ENCODE data around the gene ITPR3. TPM values are rescaled to one million over a fixed set of nuclear protein-coding genes. Genes with fewer than 3 reads are reported as not detected.

Gene ITPR3
- total RNA-seq, 3 donors from 2014 or later (not counting 1 experiment from before 2014, with no cell fraction given) = 45.5 to 66.7 (median 46.0) TPM

DNA sequence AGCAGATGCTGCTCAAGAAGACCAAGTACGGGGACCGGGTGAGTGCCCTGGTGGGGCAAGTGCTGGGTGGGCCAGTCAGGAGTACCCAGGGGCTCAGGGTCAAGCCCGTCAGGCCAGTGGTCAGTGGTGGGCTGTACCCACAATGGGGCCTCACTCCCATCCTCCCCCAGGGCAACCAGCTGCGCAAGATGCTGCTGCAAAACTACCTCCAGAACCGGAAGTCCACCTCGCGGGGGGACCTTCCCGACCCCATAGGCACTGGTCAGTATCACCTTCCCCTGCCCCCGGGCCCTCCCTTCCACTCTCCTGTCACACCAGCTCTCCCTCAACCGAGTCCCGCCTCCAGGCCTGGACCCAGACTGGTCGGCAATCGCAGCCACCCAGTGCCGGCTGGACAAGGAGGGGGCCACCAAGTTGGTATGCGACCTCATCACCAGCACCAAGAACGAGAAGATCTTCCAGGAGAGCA, 63.3 kb downstream of the ITPR3 start:
- 98% methylated on average over 16 of the region's 16 CpGs for WGBS (ENCODE audit: insufficient coverage)
- Histone ChIP-seq H3K4me3 (ENCODE audit: low read length) (no peak overlapping the region), H3K9me3 (ENCODE audit: control insufficient read depth, insufficient read depth, low read length) (no peaks in the 10 kb centered on the region), H3K36me3 (ENCODE audit: control insufficient read depth, insufficient read depth, low read length) (peaks cover 79% of the 10 kb centered on the region), H3K27ac (ENCODE audit: low read length) (no peak overlapping the region), H3K27me3 (ENCODE audit: control insufficient read depth, insufficient read depth, low read length) (no peaks in the 10 kb centered on the region), H3K4me1 (ENCODE audit: control insufficient read depth, insufficient read depth, low read length) (no peaks in the 10 kb centered on the region)
- no peaks in the 10 kb centered on the region for H3K27me3 Mint-ChIP-seq (ENCODE audit: low read depth in 2 of 2)
- TF ChIP-seq, protein P1, sequence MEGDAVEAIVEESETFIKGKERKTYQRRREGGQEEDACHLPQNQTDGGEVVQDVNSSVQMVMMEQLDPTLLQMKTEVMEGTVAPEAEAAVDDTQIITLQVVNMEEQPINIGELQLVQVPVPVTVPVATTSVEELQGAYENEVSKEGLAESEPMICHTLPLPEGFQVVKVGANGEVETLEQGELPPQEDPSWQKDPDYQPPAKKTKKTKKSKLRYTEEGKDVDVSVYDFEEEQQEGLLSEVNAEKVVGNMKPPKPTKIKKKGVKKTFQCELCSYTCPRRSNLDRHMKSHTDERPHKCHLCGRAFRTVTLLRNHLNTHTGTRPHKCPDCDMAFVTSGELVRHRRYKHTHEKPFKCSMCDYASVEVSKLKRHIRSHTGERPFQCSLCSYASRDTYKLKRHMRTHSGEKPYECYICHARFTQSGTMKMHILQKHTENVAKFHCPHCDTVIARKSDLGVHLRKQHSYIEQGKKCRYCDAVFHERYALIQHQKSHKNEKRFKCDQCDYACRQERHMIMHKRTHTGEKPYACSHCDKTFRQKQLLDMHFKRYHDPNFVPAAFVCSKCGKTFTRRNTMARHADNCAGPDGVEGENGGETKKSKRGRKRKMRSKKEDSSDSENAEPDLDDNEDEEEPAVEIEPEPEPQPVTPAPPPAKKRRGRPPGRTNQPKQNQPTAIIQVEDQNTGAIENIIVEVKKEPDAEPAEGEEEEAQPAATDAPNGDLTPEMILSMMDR (IDR thresholded peaks at IDR 0.05) = no peak
- intact Hi-C loops (cut with micrococcal nuclease) = no loop called here
- H3K4me3 Mint-ChIP-seq = no peak overlapping the region
- no peak overlapping the region for H3K27ac Mint-ChIP-seq
- no peaks in the 10 kb centered on the region for H3K4me1 Mint-ChIP-seq
- no peaks in the 10 kb centered on the region for H3K9me3 Mint-ChIP-seq
- H3K36me3 Mint-ChIP-seq = peaks cover 4% of the 10 kb centered on the region
- ATAC-seq (no peak), DNase-seq (no peak)

GRCh38 chr6:33684983-33685382, 63.9 kb downstream of the ITPR3 start:
- H3K9me3 Mint-ChIP-seq = no peaks in the 10 kb centered on the region
- intact Hi-C loops (cut with micrococcal nuclease) = no loop called here
- H3K4me3 Mint-ChIP-seq = no peak overlapping the region
- Histone ChIP-seq H3K4me3 (ENCODE audit: low read length) (no peak overlapping the region), H3K27me3 (ENCODE audit: control insufficient read depth, insufficient read depth, low read length) (no peaks in the 10 kb centered on the region), H3K9me3 (ENCODE audit: control insufficient read depth, insufficient read depth, low read length) (no peaks in the 10 kb centered on the region), H3K4me1 (ENCODE audit: control insufficient read depth, insufficient read depth, low read length) (no peaks in the 10 kb centered on the region), H3K36me3 (ENCODE audit: control insufficient read depth, insufficient read depth, low read length) (peaks cover 83% of the 10 kb centered on the region), H3K27ac (ENCODE audit: low read length) (no peak overlapping the region)
- no peaks in the 10 kb centered on the region for H3K27me3 Mint-ChIP-seq (ENCODE audit: low read depth in 2 of 2)
- peaks cover 6% of the 10 kb centered on the region for H3K36me3 Mint-ChIP-seq
- TF ChIP-seq, protein P1 (IDR thresholded peaks at IDR 0.05) = no peak
- WGBS (ENCODE audit: insufficient coverage) = 95% methylated on average over 7 of the region's 7 CpGs
- no peak for DNase-seq
- H3K27ac Mint-ChIP-seq = no peak overlapping the region
- no peaks in the 10 kb centered on the region for H3K4me1 Mint-ChIP-seq
- no peak for ATAC-seq

DNA sequence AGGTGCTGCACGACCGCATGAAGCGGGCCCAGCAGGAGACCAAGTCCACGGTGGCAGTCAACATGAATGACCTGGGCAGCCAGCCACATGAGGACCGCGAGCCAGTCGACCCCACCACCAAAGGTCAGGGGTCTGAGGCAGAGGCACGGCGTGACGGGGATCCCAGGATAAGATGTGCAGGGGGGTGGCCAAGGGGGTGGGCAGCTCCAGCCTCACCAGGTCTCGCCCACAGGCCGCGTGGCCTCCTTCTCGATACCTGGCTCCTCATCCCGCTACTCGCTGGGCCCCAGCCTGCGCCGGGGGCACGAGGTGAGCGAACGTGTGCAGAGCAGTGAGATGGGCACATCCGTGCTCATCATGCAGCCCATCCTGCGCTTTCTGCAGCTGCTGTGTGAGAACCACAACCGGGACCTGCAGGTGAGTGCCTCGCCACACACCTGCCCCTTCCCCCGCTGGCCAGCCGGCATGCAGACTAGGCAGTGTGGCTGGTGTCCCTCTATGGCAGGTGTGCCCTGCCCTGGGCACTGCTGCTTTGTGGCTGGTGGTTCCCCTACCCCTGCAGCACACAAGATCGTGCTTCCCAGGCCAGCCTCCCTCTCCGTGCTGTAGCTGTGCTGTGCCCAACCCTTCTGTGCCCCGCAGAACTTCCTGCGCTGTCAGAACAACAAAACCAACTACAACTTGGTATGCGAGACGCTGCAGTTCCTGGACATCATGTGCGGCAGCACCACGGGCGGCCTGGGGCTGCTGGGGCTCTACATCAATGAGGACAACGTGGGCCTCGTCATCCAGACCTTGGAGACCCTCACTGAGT, 64.5 kb downstream of the ITPR3 start:
- no peak for DNase-seq
- H3K36me3 ChIP-seq (ENCODE audit: control insufficient read depth, insufficient read depth, low read length) = peaks cover 83% of the 10 kb centered on the region

More for the DNA sequence above, 64.5 kb downstream of the ITPR3 start:
- no peak overlapping the region for H3K4me3 Mint-ChIP-seq
- H3K27me3 ChIP-seq (ENCODE audit: control insufficient read depth, insufficient read depth, low read length) = no peaks in the 10 kb centered on the region
- H3K27ac Mint-ChIP-seq = no peak overlapping the region
- TF ChIP-seq, protein P1 (IDR thresholded peaks at IDR 0.05) = no peak
- no peaks in the 10 kb centered on the region for H3K9me3 ChIP-seq (ENCODE audit: control insufficient read depth, insufficient read depth, low read length)
- no peaks in the 10 kb centered on the region for H3K4me1 Mint-ChIP-seq
- intact Hi-C loops (cut with micrococcal nuclease) = no loop called here
- peaks cover 6% of the 10 kb centered on the region for H3K36me3 Mint-ChIP-seq
- WGBS (ENCODE audit: insufficient coverage) = 95% methylated on average over 38 of the region's 38 CpGs
- ATAC-seq = no peak
- no peaks in the 10 kb centered on the region for H3K27me3 Mint-ChIP-seq (ENCODE audit: low read depth in 2 of 2)
- no peaks in the 10 kb centered on the region for H3K9me3 Mint-ChIP-seq
- H3K4me1 ChIP-seq (ENCODE audit: control insufficient read depth, insufficient read depth, low read length) = no peaks in the 10 kb centered on the region
- H3K4me3 ChIP-seq (ENCODE audit: low read length) = no peak overlapping the region
- H3K27ac ChIP-seq (ENCODE audit: low read length) = no peak overlapping the region

Measured in natural killer cell (primary cell).